GM10266 (cell line): ENCODE measurements around the gene AMIGO1.

Experiments
- DNase-seq: peaks from one replicate; pipeline ENCODE4 v3.0.0; 2012; ENCODE audit errors: extremely low spot score
- TF ChIP-seq, protein P1 (sequence below): IDR thresholded peaks from 2 replicates; pipeline ENCODE4 v1.5.1; 2012; ENCODE audit warnings: mild to moderate bottlenecking, low read depth; ENCODE audit not compliant: control insufficient read depth, insufficient read depth; ENCODE audit errors: missing control alignments

AMIGO1 gene

DNA sequence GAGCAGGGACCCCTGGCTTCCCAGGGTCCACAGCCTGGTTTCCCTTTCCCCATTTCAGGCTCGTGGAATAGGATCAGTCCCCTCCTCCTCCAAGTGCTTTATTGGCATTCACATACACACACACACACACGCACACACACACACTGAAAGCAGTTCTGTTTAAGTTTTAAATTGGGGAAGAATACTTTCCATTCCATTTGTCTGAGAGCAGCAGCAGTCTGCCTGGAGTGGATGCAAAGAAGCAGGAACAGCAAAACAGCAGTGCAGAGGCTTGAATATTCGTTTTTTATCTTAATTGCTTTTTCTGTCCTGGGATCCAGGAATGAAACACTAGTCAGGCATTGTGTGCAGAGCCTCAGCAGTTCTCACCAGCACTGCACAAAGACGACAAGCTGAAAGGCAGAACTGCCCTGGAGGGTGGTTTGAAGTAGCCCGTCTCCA lies 8.6 kb downstream of the AMIGO1 start:
- no peak for DNase-seq
- TF ChIP-seq, protein P1, sequence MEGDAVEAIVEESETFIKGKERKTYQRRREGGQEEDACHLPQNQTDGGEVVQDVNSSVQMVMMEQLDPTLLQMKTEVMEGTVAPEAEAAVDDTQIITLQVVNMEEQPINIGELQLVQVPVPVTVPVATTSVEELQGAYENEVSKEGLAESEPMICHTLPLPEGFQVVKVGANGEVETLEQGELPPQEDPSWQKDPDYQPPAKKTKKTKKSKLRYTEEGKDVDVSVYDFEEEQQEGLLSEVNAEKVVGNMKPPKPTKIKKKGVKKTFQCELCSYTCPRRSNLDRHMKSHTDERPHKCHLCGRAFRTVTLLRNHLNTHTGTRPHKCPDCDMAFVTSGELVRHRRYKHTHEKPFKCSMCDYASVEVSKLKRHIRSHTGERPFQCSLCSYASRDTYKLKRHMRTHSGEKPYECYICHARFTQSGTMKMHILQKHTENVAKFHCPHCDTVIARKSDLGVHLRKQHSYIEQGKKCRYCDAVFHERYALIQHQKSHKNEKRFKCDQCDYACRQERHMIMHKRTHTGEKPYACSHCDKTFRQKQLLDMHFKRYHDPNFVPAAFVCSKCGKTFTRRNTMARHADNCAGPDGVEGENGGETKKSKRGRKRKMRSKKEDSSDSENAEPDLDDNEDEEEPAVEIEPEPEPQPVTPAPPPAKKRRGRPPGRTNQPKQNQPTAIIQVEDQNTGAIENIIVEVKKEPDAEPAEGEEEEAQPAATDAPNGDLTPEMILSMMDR: no peak

DNA sequence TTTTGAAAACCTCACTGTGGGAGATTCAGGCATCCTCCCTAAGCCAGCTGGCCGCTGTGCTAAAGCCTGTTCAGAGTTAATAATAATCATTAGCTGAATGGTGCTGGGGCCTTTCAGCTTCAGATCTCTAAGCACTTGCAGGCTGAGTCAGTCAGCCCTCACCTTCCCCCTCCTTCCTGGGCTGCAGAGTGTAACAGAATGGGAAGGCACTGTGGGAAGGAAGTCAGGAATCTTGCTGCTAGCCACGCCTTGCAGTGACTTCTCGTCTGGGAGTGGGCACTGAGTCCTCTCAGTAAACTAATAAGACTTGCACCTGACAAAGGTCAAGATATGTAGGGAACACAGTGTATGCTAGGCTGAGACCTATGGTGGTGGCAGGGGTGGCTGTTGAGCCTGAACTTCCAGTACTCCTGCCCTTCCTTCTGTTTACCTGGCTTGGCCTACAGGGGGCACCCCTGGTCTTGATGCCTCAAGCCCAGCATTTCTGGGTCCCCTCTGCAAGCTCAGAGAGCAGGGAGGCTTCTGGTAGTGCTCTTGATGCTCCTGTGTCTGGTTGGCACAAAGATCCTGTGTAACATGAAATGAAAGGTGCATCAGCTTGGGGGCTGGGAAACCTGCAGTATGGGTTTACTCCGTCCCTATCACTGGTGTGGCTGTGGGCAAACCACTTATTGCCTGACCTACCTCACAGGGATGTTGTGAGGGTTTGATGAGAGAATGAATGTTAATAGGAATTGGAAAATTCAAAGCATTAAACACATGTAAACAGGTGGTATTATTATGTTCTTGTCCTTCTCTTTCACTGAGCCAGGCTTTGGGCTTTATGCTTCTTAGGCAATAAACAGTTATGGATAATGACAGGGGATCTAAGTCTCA lies 9.6 kb downstream of the AMIGO1 start:
- no peak for DNase-seq
- TF ChIP-seq, protein P1: peak; percentile 49

DNA sequence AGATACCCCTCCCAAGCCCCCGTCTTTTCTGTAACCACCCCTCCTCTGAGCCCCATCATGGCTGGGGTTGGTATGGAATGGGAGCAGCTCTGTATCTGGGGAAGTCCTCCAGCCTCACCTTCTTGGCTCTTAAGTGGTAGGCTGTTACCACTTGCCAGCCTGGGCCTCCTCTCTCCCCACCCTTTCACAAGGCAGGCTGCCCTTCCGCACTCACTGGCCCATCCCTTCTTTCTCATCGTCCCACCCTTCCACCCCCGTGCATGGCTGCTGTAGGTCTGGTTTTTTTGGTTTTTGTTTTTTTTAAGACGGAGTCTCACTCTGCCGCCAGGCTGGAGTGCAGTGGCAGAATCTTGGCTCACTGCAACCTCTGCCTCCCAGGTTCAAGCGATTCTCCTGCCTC lies 10.4 kb downstream of the AMIGO1 start:
- DNase-seq: no peak
- TF ChIP-seq, protein P1: no peak

DNA sequence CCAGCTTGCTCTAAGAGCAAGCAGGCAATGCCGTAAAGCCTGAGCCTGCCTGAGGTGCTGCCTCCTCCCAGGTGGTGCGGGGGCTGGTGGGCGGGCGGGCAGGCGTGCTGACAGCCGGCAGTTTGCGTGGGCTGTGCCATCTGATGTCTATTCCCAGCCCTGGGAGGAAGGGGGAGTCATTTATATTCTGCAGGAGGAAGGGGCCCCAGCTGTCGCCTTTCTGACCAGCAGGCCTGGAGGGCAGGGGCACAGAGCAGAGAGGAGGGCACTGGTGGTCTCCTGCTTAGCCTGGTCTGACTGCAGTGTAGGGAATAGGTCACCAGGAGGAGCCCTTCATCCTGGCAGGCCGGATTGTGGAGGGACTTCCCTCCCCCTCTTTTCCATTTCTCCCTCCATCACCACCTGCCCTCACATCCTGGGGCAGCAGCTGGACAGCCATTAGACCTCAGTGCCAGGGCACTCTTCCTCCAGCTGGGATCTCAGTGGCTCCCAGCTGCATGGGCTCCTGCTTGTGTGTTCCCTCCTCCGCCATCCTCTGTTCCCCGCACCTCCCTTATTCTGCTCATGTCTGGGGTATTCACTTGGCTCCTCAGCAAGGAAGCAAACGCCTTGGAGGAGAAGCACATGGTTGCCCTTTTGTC lies 11.2 kb downstream of the AMIGO1 start:
- no peak for DNase-seq
- TF ChIP-seq, protein P1: peak; percentile 36

DNA sequence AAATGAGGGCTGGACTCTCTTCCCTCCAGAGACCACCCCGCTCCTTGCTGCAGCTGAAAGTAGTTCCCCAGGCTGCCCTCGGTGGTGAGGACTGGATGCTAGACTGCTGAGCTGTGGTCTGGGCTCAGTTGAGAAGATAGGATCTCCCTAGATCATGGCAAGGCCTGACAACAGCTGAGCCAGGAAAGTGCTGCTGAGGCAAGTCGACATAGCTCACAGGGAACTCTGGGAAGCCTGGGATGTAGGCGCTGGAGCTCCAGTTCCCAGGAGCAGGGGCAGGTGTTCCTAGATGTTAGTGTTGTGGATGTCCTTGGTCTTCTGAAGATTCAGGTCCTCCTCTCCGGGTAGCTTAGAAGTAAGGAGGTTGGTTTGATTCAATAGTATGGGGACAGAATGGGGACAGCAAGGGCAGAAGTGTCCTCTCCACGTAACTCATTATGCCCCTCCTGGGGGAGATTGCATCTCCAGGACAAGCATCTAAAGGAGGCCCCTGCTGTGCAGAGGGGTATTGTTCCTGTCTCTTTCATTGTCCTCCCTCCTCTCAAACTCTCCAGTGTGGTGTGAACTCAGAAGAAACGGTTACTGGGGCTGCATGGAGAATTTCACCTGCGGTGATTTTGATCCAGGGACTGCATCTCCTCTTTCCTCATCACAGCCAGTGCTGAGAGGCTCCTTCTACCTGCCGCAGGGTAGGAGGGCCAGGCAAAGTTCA lies 11.9 kb downstream of the AMIGO1 start:
- TF ChIP-seq, protein P1: no peak

DNA sequence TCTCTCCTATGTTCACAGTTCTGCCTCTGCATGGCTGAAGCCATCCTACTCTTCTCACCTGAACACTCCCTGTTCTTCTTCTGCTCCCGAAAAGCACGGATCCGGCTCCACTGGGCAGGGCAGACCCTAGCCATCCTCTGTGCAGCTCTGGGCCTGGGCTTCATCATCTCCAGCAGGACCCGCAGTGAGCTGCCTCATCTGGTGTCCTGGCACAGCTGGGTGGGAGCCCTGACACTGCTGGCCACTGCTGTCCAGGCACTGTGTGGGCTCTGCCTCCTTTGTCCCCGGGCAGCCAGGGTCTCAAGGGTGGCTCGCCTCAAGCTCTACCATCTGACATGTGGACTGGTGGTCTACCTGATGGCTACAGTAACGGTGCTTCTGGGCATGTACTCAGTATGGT lies 13.8 kb downstream of the AMIGO1 start:
- TF ChIP-seq, protein P1: no peak
- DNase-seq: no peak

More for the DNA sequence above, 11.9 kb downstream of the AMIGO1 start:
- DNase-seq: no peak
